T-helper 1 cell treated with Interleukin-12 subunit alpha and Interleukin-12 subunit beta and Interleukin-4 antibody, amounts not matched to agents 30 ng/mL and 1 ng/mL, for 36 hours (primary cell): ENCODE measurements around the gene UPP1. TPM values are rescaled to one million over a fixed set of nuclear protein-coding genes. Genes with fewer than 3 reads are reported as not detected.

Source experiments
- intact Hi-C: fragments of 100-400 bp; cut with micrococcal nuclease; formaldehyde crosslinking; loops from one replicate; pipeline ENCODE4 v1.15.1; 2024
- total RNA-seq: library from RNA; stranded (reverse); gene quantifications from 2 replicates; pipeline ENCODE4 v1.2.3, GENCODE V29; 2022

The UPP1 gene
- total RNA-seq, 1 donor from 2014 or later = 79.4 TPM

GRCh38 chr7:48084727-48085432 lies 4.2 kb upstream of the UPP1 start:
- intact Hi-C loops = loop anchor here (1.0 to 2.0 kb wide), 5 partner anchors 14 to 106 kb away; partner anchors contain the start of genes C7orf57 and HUS1

- intact Hi-C loops = loop anchor here (1.0 to 2.0 kb wide), 5 partner anchors 13 to 106 kb away; partner anchors contain the start of genes C7orf57 and HUS1
These were observed 3.7 kb upstream of the UPP1 start for GRCh38 chr7:48085433-48085791.

GRCh38 chr7:48085942-48086341 lies 3.1 kb upstream of the UPP1 start:
- intact Hi-C loops = loop anchor here (1.0 to 2.0 kb wide), 5 partner anchors 13 to 107 kb away; partner anchors contain the start of genes C7orf57 and HUS1

- intact Hi-C loops = no loop called here
These were observed 1.7 kb upstream of the UPP1 start for GRCh38 chr7:48087349-48087748.

DNA sequence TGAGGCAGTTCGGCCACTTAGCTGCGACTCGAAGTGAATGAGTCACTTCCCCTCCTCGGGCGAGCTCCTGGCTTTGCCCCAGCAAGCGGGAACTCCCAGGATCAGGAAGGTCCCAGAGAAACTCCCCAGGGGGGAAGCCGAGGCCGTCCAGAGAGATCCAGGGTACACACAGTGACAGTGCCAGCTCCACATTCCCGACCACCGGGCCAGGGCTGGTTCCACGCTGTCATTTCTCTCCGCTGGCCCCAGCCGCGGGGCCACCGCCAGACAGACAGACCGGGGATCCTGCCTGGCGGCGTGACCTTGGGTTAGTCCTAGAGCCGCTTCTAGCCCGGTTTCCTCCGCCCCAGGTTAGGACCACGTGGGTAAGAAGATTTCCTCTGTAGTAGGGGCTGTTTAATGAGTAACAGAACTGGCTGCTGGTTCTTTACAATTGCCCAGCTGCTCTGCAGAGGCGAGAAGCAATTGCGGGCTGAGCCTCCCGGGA lies 463 bp upstream of the UPP1 start:
- intact Hi-C loops = loop anchor here (1.0 kb wide), 6 partner anchors 9 to 109 kb away; partner anchors contain the start of genes C7orf57 and HUS1

- intact Hi-C loops = no loop called here
These were observed 1.2 kb downstream of the UPP1 start for GRCh38 chr7:48090095-48090805.

- intact Hi-C loops = no loop called here
These were observed 2.7 kb downstream of the UPP1 start for GRCh38 chr7:48091506-48092433.

DNA sequence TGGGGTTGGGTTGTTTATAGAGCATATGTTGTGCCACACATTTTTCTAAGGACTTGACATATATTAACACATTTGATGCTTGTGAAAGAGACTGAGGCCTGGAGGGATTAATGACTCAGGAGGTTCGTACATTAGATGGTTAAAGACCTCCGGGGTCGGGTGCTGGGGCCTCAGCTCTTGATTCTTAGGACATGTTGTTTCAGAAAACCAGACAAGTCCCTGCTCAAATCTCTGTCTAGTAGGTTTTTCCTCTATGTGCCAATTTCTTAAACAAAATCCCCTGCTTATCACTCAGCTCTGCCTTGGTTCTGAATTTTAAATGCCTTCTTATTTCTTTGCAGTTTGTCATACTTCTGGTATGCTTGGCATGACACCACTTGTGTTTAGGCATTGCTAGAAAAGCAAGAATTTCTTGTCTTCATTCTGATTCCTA lies 5.8 kb downstream of the UPP1 start:
- intact Hi-C loops = no loop called here

GRCh38 chr7:48096273-48096672 lies 7.2 kb downstream of the UPP1 start:
- intact Hi-C loops = no loop called here

DNA sequence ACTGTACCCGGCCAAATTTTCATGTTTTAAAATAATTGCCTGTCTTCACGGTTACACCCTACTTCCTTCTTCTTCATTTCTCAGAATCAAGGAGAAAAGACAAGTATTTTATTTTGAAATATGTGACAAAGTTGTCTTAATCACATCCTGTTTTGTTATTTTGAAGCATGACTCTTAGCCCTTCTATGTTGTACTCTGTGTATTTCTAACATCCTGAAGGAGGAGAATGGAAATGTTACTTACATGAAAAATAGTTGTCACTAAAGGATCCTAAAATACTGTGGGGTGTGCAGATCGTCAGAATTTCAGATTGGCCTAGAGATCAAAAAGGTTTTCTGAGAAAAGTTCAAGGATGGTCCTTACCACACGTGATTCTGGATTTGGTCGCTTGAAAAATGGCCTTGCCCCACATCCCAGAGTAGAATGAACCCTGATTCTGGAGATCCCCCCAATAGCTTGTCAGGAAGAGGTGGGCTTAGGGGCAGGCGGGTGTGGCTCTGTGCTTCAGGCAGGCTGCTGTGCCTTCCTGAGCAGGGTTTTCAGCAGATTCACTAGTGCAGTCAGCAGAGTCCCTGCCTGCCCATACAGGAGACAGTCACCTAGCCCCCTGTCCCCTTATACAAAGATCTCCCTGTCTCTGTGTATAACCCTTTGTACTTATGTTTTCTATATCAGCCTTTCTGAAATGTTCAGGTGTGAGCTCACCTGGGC lies 8.6 kb downstream of the UPP1 start:
- intact Hi-C loops = loop anchor here (1.0 to 2.0 kb wide), 4 partner anchors 8 to 118 kb away; partner anchors contain the start of genes HUS1 and UPP1

GRCh38 chr7:48098846-48099245 lies 9.8 kb downstream of the UPP1 start:
- intact Hi-C loops = loop anchor here (2.0 kb wide), 1 partner anchor 14 kb away; no protein-coding TSS in a partner anchor

DNA sequence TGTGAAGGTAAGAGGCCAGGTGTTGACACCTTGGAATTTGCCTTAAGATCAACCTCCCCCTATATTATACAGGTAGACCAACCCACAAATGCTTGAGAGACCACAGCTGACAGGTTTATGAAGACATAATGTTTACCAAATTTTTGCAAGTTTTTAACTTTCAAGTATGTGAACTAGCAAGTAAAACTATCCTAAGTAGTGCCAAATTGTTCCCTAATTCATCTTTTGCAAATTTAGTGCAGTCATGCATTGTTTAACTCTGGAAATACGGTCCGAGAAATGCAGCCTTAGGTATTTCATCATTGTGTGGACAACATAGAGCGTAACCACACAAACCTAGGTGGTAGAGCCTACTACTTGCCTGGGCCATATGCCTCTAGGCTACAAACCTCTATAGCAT lies 10.7 kb downstream of the UPP1 start:
- intact Hi-C loops = loop anchor here (2.0 kb wide), 1 partner anchor 15 kb away; no protein-coding TSS in a partner anchor

GRCh38 chr7:48101352-48101751 lies 12.3 kb downstream of the UPP1 start:
- intact Hi-C loops = no loop called here

DNA sequence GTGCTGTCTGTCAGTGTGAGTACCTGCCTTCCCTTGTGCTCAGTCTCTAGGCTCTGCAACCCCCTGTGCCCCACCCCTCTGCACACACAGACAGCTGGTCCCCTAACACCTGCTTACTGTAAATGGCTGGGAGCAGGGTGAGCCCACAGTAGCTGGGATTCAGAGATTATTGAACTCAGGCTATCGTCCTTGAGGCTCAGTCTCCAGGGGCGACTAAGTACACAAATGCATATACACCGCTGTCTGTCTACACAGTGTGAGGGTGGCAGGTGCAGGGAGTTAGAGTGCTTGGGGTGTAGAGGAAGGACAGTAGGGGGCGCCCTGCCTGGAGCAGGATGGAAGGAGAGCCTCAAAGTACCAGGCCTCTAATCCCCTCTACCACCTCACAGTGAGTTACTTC lies 12.9 kb downstream of the UPP1 start:
- intact Hi-C loops = loop anchor here (1.0 kb wide), 1 partner anchor 8 kb away; no protein-coding TSS in a partner anchor

DNA sequence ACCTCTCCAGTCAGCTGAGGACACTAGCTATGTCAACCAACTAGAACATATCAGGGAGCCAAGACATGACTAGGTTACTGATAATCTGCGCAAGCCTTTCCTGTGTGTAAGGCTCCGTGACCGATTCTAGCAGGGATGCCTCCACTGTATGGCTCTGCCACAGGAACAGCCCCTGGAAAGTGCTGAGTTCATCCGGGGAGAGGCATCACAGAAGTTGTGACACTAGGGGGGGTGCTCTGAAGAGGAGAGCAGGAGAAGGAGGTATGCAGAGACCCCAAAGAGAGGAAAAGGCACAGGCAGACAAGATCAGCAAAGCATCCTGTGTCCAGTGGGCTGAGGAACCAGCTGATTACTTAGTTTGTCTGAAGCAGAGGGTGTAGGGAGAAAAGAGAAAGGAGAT lies 13.5 kb downstream of the UPP1 start:
- intact Hi-C loops = loop anchor here (1.0 kb wide), 1 partner anchor 8 kb away; no protein-coding TSS in a partner anchor

DNA sequence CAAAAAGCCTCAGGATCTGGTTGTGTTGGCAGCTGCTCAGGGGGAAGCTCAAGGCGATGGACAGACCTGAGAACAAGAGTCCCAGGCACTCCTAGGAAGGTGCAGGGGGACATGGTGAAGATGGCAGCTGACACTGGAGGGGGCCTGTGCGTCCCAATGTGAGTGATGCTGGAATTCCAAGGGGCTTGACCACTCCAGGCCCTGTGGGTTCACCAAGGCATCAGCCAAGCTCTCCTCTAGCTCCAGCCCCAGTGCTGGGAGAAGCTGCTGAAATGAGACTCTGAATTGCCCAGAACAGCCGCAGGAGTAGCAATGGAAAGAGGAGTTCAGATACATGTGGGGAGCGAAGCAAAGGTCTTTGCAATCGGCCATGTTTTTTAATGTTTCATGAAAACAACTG lies 16.0 kb downstream of the UPP1 start:
- intact Hi-C loops = no loop called here

- intact Hi-C loops = no loop called here
These were observed 18.0 kb downstream of the UPP1 start for GRCh38 chr7:48106906-48107659.

DNA sequence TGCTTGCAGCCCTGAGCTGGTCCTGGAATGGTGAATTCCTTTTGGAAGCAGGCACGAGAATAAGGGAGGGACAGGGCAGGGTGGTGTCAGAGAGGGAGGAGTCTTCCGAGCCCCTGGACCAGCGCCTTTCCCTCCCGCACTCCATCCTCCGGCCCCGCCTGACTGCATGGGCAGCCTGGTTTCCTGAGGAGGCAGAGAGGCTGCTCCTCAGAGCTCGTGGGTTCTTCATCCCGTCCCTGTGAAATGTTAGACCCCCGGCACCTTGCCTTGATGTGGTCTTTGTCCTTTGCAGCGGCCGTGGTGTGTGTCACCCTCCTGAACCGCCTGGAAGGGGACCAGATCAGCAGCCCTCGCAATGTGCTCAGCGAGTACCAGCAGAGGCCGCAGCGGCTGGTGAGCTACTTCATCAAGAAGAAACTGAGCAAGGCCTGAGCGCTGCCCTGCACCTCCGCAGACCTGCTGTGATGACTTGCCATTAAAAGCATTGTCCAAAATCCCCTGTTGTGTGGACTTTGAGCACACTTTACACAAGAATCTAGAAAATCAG lies 18.9 kb downstream of the UPP1 start:
- intact Hi-C loops = no loop called here
